Activated CD8-positive, alpha-beta memory T cell treated with anti-CD3 and anti-CD28 coated beads for 4 hours (primary cell): ENCODE measurements around the gene SDK1.

ENCODE experiments used
- DNase-seq, 2 donors: peaks; one replicate each; pipeline ENCODE4 v3.0.0-alpha.2; 2020; ENCODE audit warnings: low read depth in 2 of 2

SDK1 gene

GRCh38 chr7:4040109-4040928 is 739.3 kb downstream of the SDK1 start:
- no peak for DNase-seq

GRCh38 chr7:4042402-4043045 is 741.5 kb downstream of the SDK1 start:
- DNase-seq: no peak

DNA sequence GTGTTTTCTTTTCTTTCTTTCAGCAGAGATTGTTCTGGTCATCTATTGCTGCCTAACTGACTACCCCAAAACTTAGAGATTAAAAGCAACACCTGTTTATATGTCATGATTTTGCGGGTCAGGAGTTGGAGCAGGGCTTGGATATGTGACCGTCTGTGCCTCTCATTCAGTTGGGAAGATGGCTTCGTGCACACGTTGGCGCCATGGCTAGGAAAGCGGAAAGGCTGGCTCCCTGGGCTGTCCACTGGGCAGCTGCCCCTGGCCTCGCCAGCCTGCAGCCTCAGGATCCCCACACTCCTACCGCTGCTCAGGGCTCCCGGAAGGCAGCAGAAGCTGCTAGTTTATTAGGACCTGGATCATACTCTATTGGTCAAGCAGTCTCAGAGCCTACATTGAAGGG is 742.9 kb downstream of the SDK1 start:
- DNase-seq: no peak

DNA sequence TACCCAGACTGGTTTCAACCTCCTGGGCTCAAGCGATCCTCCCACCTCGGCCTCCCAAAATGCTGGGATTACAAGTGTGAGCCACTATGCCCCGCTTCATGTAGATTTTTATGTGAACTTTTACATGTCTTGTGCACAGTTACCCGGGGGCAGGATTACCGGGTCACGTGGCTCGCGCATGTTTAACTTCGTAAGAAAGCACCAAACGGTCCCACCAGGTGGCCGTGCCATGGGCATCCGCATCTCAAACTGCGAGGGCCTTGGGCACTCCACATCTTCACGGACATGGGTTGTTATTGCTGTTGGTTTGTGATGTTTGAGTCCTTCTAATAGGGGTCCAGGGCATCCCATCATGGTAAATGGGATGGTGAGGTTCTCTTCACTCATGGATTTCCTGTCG is 744.4 kb downstream of the SDK1 start:
- DNase-seq: no peak

GRCh38 chr7:4045975-4046374 is 744.9 kb downstream of the SDK1 start:
- no peak for DNase-seq

- no peak for DNase-seq
Observed at GRCh38 chr7:4048336-4048735, 747.3 kb downstream of the SDK1 start.

- no peak for DNase-seq
Observed at GRCh38 chr7:4049202-4049601, 748.1 kb downstream of the SDK1 start.

DNA sequence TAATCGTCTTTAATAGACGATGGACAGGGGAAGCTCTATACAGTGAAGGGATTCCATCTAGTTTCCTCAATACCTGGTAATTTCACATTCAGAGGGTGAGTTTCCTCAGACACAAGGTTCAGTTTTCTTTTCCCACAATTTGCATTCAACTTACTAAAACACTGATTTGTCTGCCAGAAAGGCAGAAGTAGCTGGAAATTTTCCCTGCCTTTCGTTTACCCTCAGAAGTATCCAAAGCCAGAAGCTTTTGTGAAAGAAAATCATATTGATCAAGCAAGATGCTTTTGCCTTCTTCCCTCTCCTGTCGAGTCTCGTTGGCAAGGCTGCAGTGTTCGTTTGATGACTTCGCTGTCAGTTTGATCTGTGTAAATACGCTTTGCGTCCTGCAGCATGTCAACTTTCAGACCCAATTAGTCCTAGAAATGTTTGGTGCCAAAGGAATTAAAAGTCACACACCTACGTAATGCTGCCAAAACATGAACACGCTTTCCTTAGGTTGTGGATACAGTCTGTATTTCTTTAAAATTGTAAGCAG is 749.1 kb downstream of the SDK1 start:
- DNase-seq: no peak

GRCh38 chr7:4051696-4052095 is 750.6 kb downstream of the SDK1 start:
- DNase-seq: no peak

DNA sequence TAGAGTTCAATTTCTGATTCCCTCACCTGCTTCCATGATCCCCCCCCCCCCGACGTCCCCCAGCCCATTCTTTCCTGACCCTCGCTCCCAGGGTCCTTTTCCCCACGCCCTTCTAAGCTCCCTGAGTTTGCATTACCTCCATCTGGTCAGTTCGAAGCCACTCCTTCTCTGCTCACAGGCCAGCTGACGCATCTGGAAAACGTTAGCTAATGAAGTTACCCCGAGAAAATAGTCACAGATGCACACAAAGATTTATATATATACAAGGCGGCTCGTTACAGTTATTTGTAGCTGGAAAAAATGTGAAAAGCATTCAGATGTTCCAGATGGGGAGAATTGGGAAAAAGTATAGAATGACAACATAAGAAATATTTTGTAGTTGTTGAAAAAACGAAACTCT is 751.1 kb downstream of the SDK1 start:
- no peak for DNase-seq

DNA sequence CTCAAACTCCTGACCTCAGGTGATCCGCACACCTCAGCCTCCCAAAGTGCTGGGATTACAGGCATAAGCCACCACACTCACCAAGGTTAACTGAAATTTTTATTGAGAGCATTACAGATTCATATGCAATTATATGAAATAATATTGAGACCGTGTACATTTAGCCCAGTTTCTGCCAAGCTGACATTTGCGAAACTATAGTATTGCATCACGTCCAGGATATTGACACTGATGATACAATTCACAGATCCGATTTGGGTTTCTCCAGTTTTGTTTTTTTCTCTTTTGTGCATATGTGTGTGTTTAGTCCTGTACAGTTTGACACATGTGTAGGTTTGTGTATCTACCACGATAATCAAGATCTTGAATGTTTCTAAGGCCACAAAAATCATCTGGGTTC is 753.1 kb downstream of the SDK1 start:
- no peak for DNase-seq

DNA sequence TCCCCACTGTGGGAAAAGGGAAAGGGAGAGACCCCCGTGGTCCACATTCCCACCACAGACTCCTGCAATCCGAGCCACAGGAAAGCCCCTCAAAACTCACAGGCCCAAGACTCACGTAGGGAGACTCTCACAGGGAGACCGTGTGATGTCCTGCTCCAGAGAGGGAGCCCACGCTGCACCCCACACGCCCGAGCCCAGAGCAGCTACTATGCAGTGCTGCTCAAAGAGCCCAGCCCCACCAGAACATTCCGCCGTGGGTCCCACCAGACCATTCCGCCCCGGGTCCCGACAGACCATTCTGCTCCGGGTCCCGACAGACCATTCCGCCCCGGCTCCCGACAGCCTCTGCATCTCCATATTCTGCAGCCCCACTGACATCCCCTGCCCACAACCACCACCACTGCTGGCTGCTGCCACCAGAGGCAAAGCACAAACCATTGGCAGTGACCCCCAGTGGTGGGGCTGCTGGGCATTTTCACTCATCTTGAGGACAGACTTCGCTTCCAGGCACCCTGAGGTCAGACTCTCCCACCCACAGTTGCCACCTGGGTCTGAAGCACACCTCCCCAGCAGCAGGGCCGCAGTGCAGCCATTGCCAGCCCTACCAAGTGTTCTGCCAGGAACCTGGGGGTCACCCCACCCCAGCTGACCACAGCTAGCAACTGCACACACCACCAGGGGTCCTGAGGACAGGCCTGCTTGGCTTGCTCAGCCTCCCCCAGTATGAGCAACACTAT is 755.7 kb downstream of the SDK1 start:
- no peak for DNase-seq

GRCh38 chr7:4057289-4057616 is 756.2 kb downstream of the SDK1 start:
- no peak for DNase-seq

DNA sequence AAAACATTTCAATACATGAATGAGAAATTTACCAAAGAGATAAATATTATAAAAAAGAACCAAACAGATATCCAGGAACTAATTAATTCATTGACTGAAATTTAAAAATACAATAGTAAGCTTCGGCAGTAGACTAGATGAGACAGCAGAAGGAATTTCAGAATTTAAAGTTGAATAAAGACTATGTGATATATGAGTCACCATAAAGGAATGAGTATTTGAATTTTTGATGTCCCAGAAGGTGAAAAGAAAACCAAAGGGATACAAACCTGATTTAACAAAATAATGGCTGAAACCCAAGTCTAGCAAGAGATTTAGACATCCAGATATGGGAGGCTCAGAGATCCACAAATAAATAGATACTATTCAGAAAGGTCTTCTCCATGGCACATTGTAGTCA is 757.1 kb downstream of the SDK1 start:
- DNase-seq: no peak

DNA sequence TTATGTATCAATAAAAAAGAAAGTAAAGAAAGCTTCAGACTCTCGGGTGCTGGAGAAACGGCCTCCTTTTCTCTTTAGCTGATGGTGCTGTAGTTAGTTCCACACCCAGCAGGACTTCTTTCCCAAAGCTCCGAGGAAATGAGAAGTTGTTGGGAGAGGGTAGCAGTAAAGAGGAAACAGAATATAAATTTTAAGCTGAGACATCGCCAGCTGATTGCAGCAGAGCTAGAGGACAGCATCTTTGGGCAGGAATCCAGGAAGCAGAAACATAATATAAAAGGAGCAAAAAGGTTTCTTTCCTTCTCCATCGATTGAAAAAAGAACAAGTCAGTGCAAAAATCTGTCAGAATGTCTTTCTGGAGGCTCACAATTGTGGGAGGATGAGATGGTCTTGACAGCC is 764.1 kb downstream of the SDK1 start:
- no peak for DNase-seq

- no peak for DNase-seq
Observed at GRCh38 chr7:4066206-4066605, 765.2 kb downstream of the SDK1 start.

GRCh38 chr7:4066626-4067475 is 765.8 kb downstream of the SDK1 start:
- DNase-seq: no peak

DNA sequence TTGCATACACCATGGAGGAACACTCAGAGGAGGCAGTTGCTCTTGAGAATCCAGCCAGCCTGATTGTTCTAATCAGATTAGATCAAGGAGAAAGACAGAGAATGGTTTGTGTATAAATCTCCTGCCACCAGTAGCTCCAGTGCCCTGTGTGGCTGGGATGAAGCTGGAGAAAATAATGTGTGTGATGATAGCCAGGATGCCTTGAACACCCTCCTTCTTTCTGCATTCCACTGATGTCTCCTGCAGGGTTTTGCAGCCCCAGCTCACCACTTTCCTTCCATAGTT is 766.4 kb downstream of the SDK1 start:
- no peak for DNase-seq

DNA sequence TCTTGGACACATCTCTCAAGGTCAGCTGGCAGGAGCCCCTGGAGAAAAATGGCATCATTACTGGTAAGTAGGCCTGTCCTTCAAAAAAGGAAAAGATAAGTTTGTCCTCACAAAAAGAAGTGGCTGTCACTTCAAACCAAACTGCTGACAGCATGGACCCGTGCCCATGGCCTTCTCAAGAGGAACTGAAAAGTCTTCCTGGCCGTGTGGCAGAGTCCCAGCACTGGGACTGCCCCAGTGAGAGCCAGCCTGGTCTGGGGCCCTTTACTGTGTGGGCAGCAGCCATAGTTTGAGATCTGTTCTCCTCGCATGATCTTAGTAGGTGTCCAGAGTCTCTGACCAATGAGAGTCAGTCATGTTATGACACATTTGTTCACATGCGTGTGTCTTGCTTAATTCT is 766.8 kb downstream of the SDK1 start:
- no peak for DNase-seq

- no peak for DNase-seq
Observed at GRCh38 chr7:4068286-4068685, 767.2 kb downstream of the SDK1 start.

DNA sequence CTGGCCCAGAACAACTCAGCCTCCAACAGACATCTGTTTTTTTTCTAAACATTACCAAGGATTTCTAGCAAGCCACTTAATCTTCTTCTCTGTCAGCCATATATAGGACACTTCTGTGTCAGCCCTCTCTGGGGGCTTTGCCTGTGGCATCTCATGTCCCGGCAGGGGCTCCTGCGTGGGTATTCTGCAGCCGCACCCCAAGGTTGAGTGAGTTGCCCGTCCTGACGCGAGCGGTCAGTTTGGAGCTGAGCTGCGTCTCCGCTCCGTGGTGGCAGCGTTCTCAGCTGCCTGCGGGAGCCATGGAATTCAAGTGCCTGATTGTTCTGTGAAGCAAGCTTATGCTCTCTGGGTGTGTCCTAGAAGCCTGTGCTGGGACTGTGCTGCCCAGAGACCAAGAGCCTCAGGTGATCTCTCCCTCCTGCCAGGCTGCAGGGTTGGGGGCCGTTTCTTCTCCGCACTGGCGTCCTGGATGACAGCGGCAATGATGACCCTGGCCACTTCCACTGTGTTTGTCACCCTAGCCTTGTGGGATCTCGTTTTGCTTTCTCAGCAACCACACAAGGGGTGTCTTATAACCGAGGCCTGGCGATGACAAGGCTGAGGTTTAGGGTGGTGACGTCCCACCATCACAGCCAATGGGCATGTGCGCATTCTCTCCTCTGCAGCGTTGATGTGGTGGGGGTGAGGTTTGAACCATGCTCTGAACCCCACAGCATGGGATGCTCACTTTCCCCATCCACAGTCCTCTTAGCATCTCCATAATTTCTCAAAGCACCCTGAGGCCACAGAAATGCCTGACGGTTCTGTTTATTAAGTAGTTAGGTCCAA is 768.4 kb downstream of the SDK1 start:
- no peak for DNase-seq
